ENCODE results near the gene EPSTI1. TPM values are rescaled to one million over a fixed set of nuclear protein-coding genes. Genes with fewer than 3 reads are reported as not detected.
"Not testable (repeated sequence)": the region's sequence is repeated elsewhere in the genome, so short reads cannot be mapped to it uniquely, and the experiment has no call there.

The EPSTI1 gene, protein sequence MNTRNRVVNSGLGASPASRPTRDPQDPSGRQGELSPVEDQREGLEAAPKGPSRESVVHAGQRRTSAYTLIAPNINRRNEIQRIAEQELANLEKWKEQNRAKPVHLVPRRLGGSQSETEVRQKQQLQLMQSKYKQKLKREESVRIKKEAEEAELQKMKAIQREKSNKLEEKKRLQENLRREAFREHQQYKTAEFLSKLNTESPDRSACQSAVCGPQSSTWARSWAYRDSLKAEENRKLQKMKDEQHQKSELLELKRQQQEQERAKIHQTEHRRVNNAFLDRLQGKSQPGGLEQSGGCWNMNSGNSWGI
- total RNA-seq (2014; rRNA removed; shearing (Covaris generic)): 0.86 and 1.4 TPM in 2 replicates

- DNase-seq (ENCODE audit: low read depth): peak; percentile 53
These were observed at the start of gene EPSTI1 for GRCh38 chr13:42991898-42992763. TSS of gene EPSTI1 (minus strand) at chr13:42992241. CDS start at chr13:42992165, 76 bp downstream.

DNA sequence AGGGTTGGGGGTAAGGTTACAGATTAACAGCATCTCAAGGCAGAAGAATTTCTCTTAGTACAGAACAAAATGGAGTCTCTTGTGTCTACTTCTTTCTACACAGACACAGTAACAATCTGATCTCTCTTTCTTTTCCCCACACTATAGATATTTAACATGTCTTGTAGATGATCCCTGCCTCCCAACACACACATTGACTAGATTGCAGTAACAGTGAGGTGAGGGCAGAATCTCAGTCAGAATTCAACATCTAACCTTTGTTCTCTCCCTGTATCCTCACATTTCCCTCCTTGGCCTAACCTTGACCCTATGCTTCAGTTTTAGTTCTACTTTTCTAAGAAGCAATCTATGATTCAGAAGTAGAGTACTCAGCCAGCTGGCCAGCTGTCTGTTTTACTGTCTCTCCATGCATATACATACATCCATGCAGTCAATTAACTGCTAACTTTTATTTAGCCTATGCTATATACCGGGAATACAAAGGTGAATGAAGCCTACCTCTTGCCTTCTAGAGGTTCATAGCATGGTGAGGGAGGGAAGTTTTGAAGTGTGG lies 49.4 kb upstream of the EPSTI1 start:
- no peak for DNase-seq (ENCODE audit: low read depth)

DNA sequence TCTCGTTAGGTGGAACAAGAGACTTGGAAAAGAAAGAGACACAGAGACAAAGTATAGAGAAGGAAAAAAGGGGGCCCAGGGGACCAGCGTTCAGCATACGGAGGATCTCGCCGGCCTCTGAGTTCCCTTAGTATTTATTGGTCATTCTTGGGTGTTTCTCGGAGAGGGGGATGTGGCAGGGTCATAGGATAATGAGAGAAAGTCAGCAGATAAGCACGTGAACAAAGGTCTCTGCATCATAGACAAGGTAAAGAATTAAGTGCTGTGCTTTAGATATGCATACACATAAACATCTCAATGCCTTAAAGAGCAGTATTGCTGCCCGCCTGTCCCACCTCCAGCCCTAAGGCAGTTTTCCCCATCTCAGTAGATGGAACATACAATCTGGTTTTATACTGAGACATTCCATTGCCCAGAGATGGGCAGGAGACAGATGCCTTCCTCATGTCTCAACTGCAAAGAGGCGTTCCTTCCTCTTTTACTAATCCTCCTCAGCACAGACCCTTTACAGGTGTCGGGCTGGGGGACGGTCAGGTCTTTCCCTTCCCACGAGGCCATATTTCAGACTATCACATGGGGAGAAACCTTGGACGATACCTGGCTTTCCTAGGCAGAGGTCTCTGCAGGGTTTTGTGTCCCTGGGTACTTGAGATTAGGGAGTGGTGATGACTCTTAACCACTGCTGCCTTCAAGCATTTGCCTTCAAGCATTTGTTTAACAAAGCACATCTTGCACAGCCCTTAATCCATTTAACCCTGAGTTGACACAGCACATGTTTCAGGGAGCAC lies 48.7 kb upstream of the EPSTI1 start:
- DNase-seq (ENCODE audit: low read depth): not testable (repeated sequence)

GRCh38 chr13:43039966-43040365 lies 47.9 kb upstream of the EPSTI1 start:
- no peak for DNase-seq (ENCODE audit: low read depth)

- no peak for DNase-seq (ENCODE audit: low read depth)
These were observed 44.6 kb upstream of the EPSTI1 start for GRCh38 chr13:43036351-43037250.

DNA sequence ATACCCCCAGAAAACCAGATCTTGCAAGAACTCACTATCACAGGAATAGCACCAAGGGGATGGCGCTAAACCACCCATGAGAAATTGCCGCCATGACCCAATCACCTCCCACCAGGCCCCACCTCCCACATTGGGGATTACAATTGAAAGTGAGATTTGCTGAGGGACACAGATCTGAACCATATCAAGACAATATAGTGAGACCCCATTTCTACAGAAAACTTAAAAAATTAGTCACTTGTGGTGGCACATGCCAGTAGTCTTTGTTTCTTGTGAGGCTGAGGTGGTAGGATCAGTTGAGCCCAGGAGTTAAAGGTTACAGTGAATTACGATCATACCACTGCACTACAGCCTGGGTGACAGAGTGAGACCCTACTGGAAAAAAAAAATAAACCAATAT lies 41.0 kb upstream of the EPSTI1 start:
- no peak for DNase-seq (ENCODE audit: low read depth)

DNA sequence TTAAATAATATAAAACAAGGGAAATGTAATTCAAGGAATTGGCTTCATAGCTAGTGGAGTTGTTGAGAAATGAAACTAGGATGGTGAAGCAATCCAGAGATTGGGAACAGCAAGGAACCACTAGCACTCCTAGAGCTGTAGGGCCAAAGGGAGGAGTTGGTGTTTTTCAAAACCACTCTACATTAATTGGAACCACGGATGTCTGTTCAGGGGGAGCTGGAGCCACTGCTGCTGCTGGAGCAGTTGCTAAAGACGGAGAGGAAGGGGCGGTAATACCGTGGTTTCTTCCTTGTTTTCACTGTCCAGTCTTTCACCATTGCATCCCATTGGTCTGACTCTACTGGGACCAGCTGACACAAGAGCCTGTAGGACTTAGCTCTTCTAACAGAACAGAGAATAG lies 39.8 kb upstream of the EPSTI1 start:
- no peak for DNase-seq (ENCODE audit: low read depth)

DNA sequence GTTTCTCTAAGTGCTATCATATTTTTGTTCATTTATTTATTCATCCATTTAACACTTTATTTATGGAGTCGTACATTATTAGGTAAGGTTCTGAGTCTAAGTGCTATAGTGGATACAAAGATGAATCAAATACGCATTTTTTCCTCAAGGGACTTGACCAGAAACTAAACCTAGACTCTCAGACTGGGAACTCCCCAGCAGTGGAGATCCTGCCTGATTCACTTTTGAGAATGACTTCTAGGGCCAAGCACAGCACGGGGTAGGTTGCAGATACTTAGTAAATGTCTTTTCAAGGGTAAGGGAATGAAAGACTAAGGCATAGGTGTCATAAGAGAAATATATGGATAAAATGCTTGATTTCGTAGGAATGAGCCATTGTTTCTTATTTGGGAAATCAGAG lies 38.5 kb upstream of the EPSTI1 start:
- DNase-seq (ENCODE audit: low read depth): no peak

- no peak for DNase-seq (ENCODE audit: low read depth)
These were observed 34.2 kb upstream of the EPSTI1 start for GRCh38 chr13:43026262-43026661.

- DNase-seq (ENCODE audit: low read depth): peak; percentile 81
These were observed 31.4 kb upstream of the EPSTI1 start, which contains the start of gene DNAJC15 for GRCh38 chr13:43023289-43023963. TSS of gene DNAJC15 (plus strand) at chr13:43023586. CDS start at chr13:43023627, 41 bp downstream.

GRCh38 chr13:43022934-43023288 lies 30.9 kb upstream of the EPSTI1 start:
- no peak for DNase-seq (ENCODE audit: low read depth)

- no peak for DNase-seq (ENCODE audit: low read depth)
These were observed 30.1 kb upstream of the EPSTI1 start for GRCh38 chr13:43021926-43022670.

GRCh38 chr13:43020794-43021193 lies 28.8 kb upstream of the EPSTI1 start:
- no peak for DNase-seq (ENCODE audit: low read depth)

DNA sequence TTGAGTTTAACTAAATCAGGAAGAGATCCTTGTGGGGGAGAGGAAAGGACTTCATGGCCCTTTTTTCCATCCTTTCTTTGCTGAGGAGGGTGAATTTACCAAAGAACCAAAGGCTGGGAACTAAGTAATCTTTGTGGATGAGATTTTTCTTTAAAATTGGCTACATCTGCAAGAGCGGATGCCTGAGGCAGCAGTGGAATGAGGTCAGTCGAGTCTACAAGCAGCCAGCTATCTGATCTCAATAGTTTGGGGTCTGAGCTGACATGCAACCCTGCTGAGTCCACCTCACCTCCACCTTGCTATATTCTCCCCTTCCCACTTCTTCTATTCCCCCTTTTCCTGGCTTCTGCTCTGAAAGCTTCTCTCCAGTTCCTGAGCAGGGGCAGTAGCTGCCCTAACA lies 27.8 kb upstream of the EPSTI1 start:
- no peak for DNase-seq (ENCODE audit: low read depth)

DNA sequence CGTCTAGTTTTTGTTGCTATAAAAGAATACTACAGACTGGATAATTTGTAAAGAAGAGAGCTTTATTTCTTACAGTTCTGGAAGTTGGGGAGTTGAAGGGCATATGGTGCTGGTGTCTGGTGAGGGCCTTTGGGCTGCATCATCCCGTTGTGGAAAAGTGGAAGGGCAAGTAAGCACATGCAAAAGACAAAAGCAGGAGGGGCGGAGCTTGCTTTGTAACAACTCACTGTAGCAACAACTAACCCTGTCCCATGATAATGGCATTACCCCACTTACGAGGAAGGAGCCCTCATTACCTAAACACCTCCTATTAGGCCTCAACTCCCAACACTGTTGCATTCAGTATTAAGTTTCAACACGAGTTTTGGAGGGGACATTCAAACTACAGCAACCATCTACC lies 24.2 kb upstream of the EPSTI1 start:
- no peak for DNase-seq (ENCODE audit: low read depth)

DNA sequence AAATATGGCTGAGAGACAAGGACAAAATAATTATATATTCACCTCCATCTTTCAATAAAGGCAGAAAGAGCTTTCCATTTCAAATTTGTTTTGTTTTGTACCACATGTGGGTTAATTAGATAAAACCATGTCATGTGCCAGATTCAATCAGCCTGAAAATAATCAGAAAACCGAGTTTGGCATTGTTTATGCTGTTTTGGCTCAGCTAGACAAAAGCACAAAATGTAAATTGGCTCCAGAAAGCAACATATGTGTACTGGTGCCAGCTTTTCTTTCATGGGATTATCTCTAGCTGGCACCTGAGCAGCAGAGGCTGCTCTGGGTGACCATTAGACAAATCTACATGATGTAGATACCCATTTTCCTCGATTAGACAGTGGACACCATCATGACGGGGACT lies 22.1 kb upstream of the EPSTI1 start:
- no peak for DNase-seq (ENCODE audit: low read depth)

GRCh38 chr13:43009506-43009905 lies 17.5 kb upstream of the EPSTI1 start:
- no peak for DNase-seq (ENCODE audit: low read depth)

DNA sequence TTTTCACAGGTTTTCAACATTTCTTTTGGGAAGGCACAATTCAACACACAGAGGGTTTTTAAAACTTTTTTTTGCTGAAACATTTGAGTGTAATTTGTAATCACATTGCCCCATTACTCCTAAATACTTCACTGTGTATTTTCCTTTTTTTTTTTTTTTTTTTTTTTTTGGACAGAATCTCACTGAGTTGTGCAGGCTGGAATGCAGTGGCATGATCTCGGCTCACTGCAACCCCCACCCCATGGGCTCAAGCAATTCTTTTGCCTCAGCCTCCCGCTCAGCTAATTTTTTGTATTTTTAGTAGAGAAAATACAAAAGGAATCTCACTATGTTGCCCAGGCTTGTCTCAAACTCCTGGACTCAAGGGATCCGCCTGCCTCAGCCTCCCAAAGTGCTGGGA lies 16.6 kb upstream of the EPSTI1 start:
- no peak for DNase-seq (ENCODE audit: low read depth)

GRCh38 chr13:43006893-43007631 lies 15.0 kb upstream of the EPSTI1 start:
- DNase-seq (ENCODE audit: low read depth): peak; percentile 40
